Neural cell (in vitro differentiated cells): ENCODE data around the gene FOXO1. TPM values are rescaled to one million over a fixed set of nuclear protein-coding genes. Genes with fewer than 3 reads are reported as not detected.

ENCODE experiments used
- H2AFZ ChIP-seq: fragments of 200-600, 300-800 bp; sonication (generic), shearing (Covaris generic); 2 replicates; pipeline ENCODE4 v1.6.0; 2014; ENCODE audit warnings: low read depth, mild to moderate bottlenecking, antibody characterized with exemption, low read length, moderate library complexity
- H3F3A ChIP-seq: fragments of 200-600 bp; shearing (Covaris generic); 2 replicates; pipeline ENCODE4 v1.6.1; 2016; ENCODE audit warnings: mild to moderate bottlenecking, moderate library complexity, mixed read lengths, antibody characterized with exemption, low read length; ENCODE audit not compliant: insufficient read depth, poor library complexity, severe bottlenecking
- H3K27ac ChIP-seq: fragments of 200-600, 300-800 bp; sonication (generic), shearing (Covaris generic); 2 replicates; pipeline ENCODE4 v1.5.1; 2014; ENCODE audit warnings: mild to moderate bottlenecking, low read length, moderate library complexity
- H3K27me3 ChIP-seq: fragments of 300-800, 200-600 bp; sonication (generic), shearing (Covaris generic); 2 replicates; pipeline ENCODE4 v1.6.0; 2014; ENCODE audit warnings: mild to moderate bottlenecking, low read depth, low read length, moderate library complexity; ENCODE audit not compliant: insufficient read depth
- H3K36me3 ChIP-seq: fragments of 300-800, 200-600 bp; sonication (generic), shearing (Covaris generic); 2 replicates; pipeline ENCODE4 v1.5.1; 2014; ENCODE audit warnings: mild to moderate bottlenecking, antibody characterized with exemption, low read length, moderate library complexity; ENCODE audit not compliant: insufficient read depth
- H3K4me2 ChIP-seq: fragments of 300-800, 200-600 bp; sonication (generic), shearing (Covaris generic); 2 replicates; pipeline ENCODE4 v1.6.0; 2014; ENCODE audit warnings: mild to moderate bottlenecking, low read length
- H3K4me3 ChIP-seq: fragments of 300-800, 200-600 bp; sonication (generic), shearing (Covaris generic); 2 replicates; pipeline ENCODE4 v1.5.1; 2014; ENCODE audit warnings: mild to moderate bottlenecking, low read length, moderate library complexity
- H3K79me2 ChIP-seq: fragments of 200-600 bp; shearing (Covaris generic); replicated peaks from 2 replicates; pipeline ENCODE4 v1.6.0; 2014; ENCODE audit warnings: mild to moderate bottlenecking, low read length, moderate library complexity; ENCODE audit not compliant: insufficient read depth
- H3K9ac ChIP-seq: fragments of 300-800, 200-600 bp; sonication (generic), shearing (Covaris generic); 2 replicates; pipeline ENCODE4 v1.6.1; 2016; ENCODE audit warnings: mild to moderate bottlenecking, low read length, mixed read lengths
- H3K9me2 ChIP-seq: fragments of 200-600 bp; shearing (Covaris generic); 2 replicates; pipeline ENCODE4 v1.6.1; 2016; ENCODE audit warnings: mild to moderate bottlenecking, low read length, mixed read lengths; ENCODE audit not compliant: insufficient read depth
- H3K9me3 ChIP-seq: fragments of 200-600, 300-800 bp; sonication (generic), shearing (Covaris generic); 2 replicates; pipeline ENCODE4 v1.6.1; 2016; ENCODE audit warnings: mild to moderate bottlenecking, mixed run types, low read length, moderate library complexity, mixed read lengths
- H4K20me1 ChIP-seq: fragments of 200-600 bp; shearing (Covaris generic); 2 replicates; pipeline ENCODE4 v1.6.1; 2016; ENCODE audit warnings: mild to moderate bottlenecking, mixed run types; ENCODE audit not compliant: insufficient read depth
- CTCF ChIP-seq: fragments of 450-650 bp; IDR thresholded peaks from 2 replicates; pipeline ENCODE4 v1.5.1; 2014; ENCODE audit warnings: antibody characterized with exemption, mild to moderate bottlenecking, moderate library complexity; ENCODE audit not compliant: poor library complexity, severe bottlenecking
- EP300 ChIP-seq: fragments of 450-650 bp; conservative IDR thresholded peaks from 2 replicates; pipeline ENCODE4 v1.6.1; 2014; ENCODE audit warnings: antibody characterized with exemption, mild to moderate bottlenecking, moderate library complexity; ENCODE audit not compliant: poor library complexity, severe bottlenecking
- EZH2 ChIP-seq: fragments of 200-600, 300-800 bp; shearing (Covaris generic), sonication (generic); IDR thresholded peaks from 2 replicates; pipeline ENCODE4 v1.6.1; 2014; ENCODE audit warnings: antibody characterized with exemption, low read length, borderline replicate concordance, mild to moderate bottlenecking; ENCODE audit not compliant: insufficient read depth, poor library complexity, severe bottlenecking
- MXI1 ChIP-seq: fragments of 450-650 bp; conservative IDR thresholded peaks from 2 replicates; pipeline ENCODE4 v1.6.1; 2014; ENCODE audit warnings: antibody characterized with exemption, mild to moderate bottlenecking; ENCODE audit not compliant: poor library complexity, severe bottlenecking
- POLR2AphosphoS5 ChIP-seq: IDR thresholded peaks from 2 replicates; pipeline ENCODE4 v1.6.1; 2012
- RAD21 ChIP-seq: fragments of 450-650 bp; conservative IDR thresholded peaks from 2 replicates; pipeline ENCODE4 v1.6.1; 2014; ENCODE audit warnings: antibody characterized with exemption, mild to moderate bottlenecking, moderate library complexity
- REST ChIP-seq: IDR thresholded peaks from 2 replicates; pipeline ENCODE4 v1.6.1; 2012; ENCODE audit warnings: borderline replicate concordance
- SMC3 ChIP-seq: fragments of 450-650 bp; conservative IDR thresholded peaks from 2 replicates; pipeline ENCODE4 v1.6.1; 2014; ENCODE audit warnings: antibody characterized with exemption, mild to moderate bottlenecking, moderate library complexity; ENCODE audit not compliant: poor library complexity
- TAF1 ChIP-seq: IDR thresholded peaks from 2 replicates; pipeline ENCODE4 v1.6.1; 2012; ENCODE audit warnings: low read depth
- polyA plus RNA-seq: library from polyadenylated mRNA; depleted of rRNA; stranded (reverse); fragments of >200 nt; gene quantifications from 2 replicates; pipeline ENCODE4 v1.2.3, GENCODE V29; 2014

Gene FOXO1
- polyA plus RNA-seq, 1 donor from 2014 or later = 1.2 TPM

GRCh38 chr13:40599124-40599523 lies 67.3 kb downstream of the FOXO1 start:
- H2AFZ ChIP-seq = no peak overlapping the region
- H3F3A ChIP-seq = no peaks in the 10 kb centered on the region
- no peaks in the 10 kb centered on the region for H3K79me2 ChIP-seq
- no peaks in the 10 kb centered on the region for H3K9me3 ChIP-seq
- H3K4me2 ChIP-seq = no peak overlapping the region
- H3K27me3 ChIP-seq = no peaks in the 10 kb centered on the region
- H3K9ac ChIP-seq = no peak overlapping the region
- H3K36me3 ChIP-seq = no peaks in the 10 kb centered on the region
- H4K20me1 ChIP-seq = no peaks in the 10 kb centered on the region
- H3K4me3 ChIP-seq = no peak overlapping the region
- TF ChIP-seq EZH2 = no peak
- no peak for TF ChIP-seq MXI1
- TF ChIP-seq TAF1 = no peak
- TF ChIP-seq EP300 = no peak
- no peak for TF ChIP-seq RAD21
- TF ChIP-seq SMC3 = no peak
- TF ChIP-seq REST = no peak
- TF ChIP-seq CTCF = no peak
- TF ChIP-seq POLR2AphosphoS5 = no peak
- no peaks in the 10 kb centered on the region for H3K9me2 ChIP-seq
- H3K27ac ChIP-seq = no peak overlapping the region

- Histone ChIP-seq H3K9me3 (no peaks in the 10 kb centered on the region), H2AFZ (no peak overlapping the region), H3K27me3 (no peaks in the 10 kb centered on the region), H3K9ac (no peak overlapping the region), H3K79me2 (no peaks in the 10 kb centered on the region), H3F3A (no peaks in the 10 kb centered on the region), H3K4me3 (no peak overlapping the region), H3K9me2 (no peaks in the 10 kb centered on the region), H3K4me2 (no peak overlapping the region), H4K20me1 (no peaks in the 10 kb centered on the region), H3K27ac (no peak overlapping the region), H3K36me3 (no peaks in the 10 kb centered on the region)
- TF ChIP-seq REST = no peak
- no peak for TF ChIP-seq TAF1
- TF ChIP-seq SMC3 = no peak
These were observed 67.9 kb downstream of the FOXO1 start for GRCh38 chr13:40598569-40598968.
